Right kidney (tissue), 1 donor: ENCODE data around the gene PLOD1.
"Not testable (repeated sequence)": the region's sequence is repeated elsewhere in the genome, so short reads cannot be mapped to it uniquely, and the experiment has no call there.

Experiments used
- DNase-seq: peaks from one replicate; pipeline ENCODE4 v3.0.0-alpha.2; 2016

Gene PLOD1

GRCh38 chr1:12006167-12006921 is 71.8 kb downstream of the PLOD1 start:
- no peak for DNase-seq

GRCh38 chr1:12007204-12007603 is 72.7 kb downstream of the PLOD1 start:
- DNase-seq, result no peak

GRCh38 chr1:12008355-12008754 is 73.8 kb downstream of the PLOD1 start:
- not testable (repeated sequence) for DNase-seq

- DNase-seq, result no peak
Measured at GRCh38 chr1:12009318-12009947, 74.9 kb downstream of the PLOD1 start.

- DNase-seq, result no peak
Measured at GRCh38 chr1:12010746-12011570, 76.4 kb downstream of the PLOD1 start.

- no peak for DNase-seq
Measured at GRCh38 chr1:12011998-12012397, 77.5 kb downstream of the PLOD1 start.

GRCh38 chr1:12012560-12013316 is 78.2 kb downstream of the PLOD1 start:
- DNase-seq, result no peak

- no peak for DNase-seq
Measured at GRCh38 chr1:12014141-12014991, 79.8 kb downstream of the PLOD1 start.

GRCh38 chr1:12015001-12015491 is 80.5 kb downstream of the PLOD1 start:
- DNase-seq, result no peak

GRCh38 chr1:12015499-12015898 is 81.0 kb downstream of the PLOD1 start:
- DNase-seq, result no peak

GRCh38 chr1:12016182-12016581 is 81.7 kb downstream of the PLOD1 start:
- no peak for DNase-seq

GRCh38 chr1:12019858-12020509 is 85.5 kb downstream of the PLOD1 start:
- no peak for DNase-seq

GRCh38 chr1:12021616-12022015 is 87.1 kb downstream of the PLOD1 start:
- DNase-seq, result no peak

- no peak for DNase-seq
Measured at GRCh38 chr1:12022036-12022435, 87.5 kb downstream of the PLOD1 start.
